Stimulated activated CD8-positive, alpha-beta memory T cell treated with anti-CD3 and anti-CD28 coated beads, Interleukin-4, amount 100 ng/mL, for 48 hours (primary cell): ENCODE data around the gene KCNA10.

Experiments
- DNase-seq: peaks from one replicate; pipeline ENCODE4 v3.0.0-alpha.2; 2020

The KCNA10 gene

DNA sequence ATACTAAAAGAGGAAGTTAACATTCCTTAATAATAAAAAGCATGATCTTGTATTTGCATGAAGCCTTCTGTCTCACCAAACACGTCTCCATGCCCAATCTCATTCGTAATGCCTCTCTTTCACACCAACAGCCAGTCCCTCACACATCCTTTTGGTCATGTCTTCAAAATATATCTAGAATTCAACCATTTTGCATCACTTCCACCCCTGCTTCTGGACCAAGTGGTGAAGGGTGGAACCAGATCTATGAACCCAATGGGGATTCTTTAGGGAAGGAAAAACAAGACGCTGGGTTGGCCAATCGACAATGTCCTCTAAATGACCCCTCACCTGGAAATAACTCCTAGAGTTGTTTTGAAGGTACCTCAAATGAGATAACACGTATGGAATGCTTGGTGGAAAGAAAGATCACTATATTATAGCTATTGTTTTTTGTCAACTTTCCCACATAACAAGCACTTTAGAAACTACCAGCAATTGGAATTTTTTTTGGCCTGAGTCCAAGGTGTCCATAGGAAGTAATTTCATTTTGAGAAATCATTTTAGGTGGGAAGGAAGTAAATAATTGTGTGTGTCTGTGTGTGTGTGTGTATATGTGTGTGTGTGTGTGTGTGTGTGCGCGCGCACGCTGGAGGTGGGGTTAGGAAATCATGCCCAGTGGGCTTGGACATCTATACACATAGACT is at the start of gene KCNA10:
TSS of gene KCNA10 (minus strand) at position 51 of the 686 bp plus-strand sequence. CDS start 388 bp downstream, outside the sequence.
- no peak for DNase-seq

DNA sequence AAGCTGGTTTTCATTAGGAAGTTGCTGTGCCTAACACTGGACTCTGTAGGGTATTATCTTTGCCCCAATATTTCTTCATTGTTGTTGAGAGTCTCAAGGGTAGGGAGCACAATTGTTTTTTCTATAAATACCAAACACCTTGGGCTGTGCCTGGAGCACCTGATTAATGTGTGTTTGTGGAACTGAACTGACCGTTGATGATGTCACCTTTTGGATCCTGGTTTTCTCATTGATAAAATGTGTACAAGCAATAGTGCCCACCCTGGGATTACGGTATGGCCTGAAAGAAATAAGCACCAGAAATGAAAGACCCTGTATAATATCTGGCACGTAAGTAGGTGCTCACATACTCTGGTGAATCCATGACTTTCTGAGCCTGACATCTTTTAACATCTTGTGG is 47.9 kb upstream of the KCNA10 start:
- no peak for DNase-seq

DNA sequence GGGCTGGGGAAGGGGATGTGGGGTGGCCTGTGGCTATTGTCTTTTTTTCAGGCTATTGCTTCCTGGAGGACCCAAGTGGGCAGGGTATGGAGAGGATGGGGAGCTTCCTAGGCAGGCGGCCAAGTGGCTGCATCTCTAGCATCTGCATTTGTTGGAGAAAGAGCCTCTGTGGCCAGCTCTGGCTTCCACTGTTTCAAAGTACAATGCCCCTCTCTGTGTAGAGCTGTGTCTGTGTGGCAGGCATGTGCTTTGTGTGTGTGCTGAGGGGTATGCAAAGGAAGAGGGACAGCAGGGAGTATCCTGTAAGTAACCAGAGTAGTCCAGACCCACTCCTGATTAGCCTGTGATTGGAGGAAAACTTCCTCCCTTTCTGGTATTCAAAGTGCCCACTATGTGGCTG is 46.6 kb upstream of the KCNA10 start:
- DNase-seq: no peak

- no peak for DNase-seq
Observed at GRCh38 chr1:110563089-110563488, 44.1 kb upstream of the KCNA10 start.

DNA sequence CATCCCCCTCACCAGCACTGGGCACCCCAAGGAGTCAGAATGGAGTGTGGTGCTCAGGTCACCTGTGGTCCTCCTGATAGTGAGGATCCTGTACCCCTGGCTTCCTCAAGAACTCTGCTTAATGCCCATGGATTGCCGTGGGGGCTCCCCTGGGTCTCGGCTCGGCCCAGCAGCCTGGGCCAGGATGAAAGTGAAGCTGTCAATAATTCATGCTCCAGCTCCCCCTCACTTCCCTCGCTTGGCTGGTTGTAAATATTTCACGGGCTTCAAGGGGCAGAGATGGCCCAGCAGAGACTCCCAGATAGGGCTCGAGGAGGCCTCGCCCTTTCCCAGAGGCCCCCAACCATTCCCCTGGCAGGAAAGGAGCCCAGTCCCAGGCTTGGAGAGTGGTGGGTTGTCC is 42.6 kb upstream of the KCNA10 start:
- no peak for DNase-seq

GRCh38 chr1:110559157-110559556 is 40.2 kb upstream of the KCNA10 start:
- peak; percentile 28 for DNase-seq

- no peak for DNase-seq
Observed at GRCh38 chr1:110557481-110557880, 38.5 kb upstream of the KCNA10 start.

GRCh38 chr1:110556471-110556807 is 37.5 kb upstream of the KCNA10 start:
- DNase-seq: no peak

DNA sequence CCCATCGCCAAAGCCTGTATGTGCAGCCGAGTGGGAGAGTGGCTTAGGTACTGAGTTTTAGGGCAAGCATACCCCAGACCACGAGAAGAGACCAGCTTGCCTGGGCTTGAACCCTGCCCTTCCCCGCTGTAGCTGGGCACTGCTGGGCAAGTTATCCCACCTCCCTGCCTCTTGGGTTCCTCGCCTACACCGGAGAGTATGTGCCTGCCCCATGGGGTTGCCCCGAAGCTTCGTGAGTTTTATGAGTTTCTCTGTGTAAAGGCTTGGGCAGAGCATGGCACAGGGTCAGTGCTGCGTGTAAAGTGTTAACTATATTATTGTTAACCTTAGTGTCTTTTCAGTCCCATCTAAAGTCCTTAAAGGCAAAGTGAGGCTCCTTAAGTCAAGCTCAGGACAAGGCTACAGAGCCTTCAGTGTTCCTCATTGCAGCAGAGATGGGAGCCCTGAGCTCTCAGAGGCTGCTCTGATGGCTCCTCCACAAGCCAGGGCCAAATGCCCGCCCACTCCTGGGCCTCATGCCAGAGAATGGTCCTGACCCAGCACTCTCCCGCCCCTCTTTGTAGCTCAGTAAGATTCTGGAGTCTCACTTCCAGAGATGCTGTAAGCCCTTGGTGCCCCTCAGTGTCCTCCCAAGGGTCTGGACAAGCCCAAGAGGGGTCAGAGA is 37.0 kb upstream of the KCNA10 start:
- DNase-seq: no peak

GRCh38 chr1:110554871-110555801 is 36.2 kb upstream of the KCNA10 start:
- peak; percentile 75 for DNase-seq

- DNase-seq: no peak
Observed at GRCh38 chr1:110551278-110551809, 32.4 kb upstream of the KCNA10 start.

GRCh38 chr1:110549831-110550230 is 30.9 kb upstream of the KCNA10 start:
- no peak for DNase-seq

DNA sequence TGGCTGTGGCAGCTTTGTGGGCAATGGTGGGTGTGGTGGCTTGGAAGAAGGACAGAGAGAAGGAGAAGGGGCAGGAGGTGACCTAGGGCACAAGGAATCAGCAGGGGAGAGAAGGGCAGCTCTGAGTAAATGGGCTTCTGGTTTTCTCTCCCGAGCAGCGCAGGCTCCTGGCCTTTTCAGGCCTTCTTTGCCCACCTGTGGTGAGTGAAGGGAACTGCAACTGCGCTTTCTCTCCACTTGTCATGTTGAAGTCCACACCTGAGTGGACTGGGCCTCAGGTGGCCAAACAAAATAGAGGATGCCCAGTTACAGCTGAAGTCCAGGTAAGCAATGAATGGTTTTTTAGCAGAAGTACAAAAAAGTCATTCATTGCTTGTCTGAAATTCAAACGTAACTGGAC is 29.4 kb upstream of the KCNA10 start:
- no peak for DNase-seq

DNA sequence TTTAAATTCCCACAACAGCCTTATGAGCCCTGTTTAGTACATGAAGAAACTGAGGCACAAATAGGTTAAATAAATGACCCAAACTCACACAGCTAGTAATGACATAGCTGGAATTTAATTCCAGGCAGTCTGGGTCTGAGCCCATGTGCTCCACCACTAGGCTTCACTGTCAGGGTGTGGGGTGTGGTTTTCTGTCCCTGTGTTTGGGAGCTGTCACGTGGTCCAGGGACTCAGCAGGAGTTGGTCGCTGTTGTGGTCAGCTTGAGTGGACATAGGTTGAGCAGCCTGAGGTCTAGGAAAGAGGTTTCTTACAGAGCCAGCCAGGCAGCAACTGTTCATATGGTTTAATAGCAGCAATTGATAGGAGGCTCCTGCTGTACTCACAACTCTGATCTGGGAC is 28.0 kb upstream of the KCNA10 start:
- DNase-seq: no peak

- DNase-seq: no peak
Observed at GRCh38 chr1:110545492-110545891, 26.5 kb upstream of the KCNA10 start.

- no peak for DNase-seq
Observed at GRCh38 chr1:110544753-110545152, 25.8 kb upstream of the KCNA10 start.

DNA sequence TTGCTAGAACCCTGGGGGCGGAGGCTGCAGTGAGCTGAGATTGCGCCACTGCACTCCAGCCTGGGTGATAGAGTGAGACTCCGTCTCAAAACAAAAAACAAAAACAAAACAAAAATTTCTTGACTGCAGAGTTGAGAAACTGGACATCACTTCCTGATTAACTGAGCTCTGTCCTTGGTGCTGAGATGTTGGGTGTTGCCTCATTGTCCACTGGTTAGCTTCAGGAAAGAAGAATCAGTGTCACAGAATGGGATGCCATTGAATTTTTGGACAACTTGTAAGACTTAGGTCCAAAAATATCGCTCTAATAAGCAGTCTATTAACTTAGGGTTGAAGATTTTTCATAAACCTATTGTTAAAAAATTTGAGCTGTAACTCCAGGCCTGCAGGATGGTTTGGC is 23.8 kb upstream of the KCNA10 start:
- DNase-seq: no peak

GRCh38 chr1:110541906-110542395 is 23.0 kb upstream of the KCNA10 start:
- no peak for DNase-seq

GRCh38 chr1:110540891-110541685 is 22.1 kb upstream of the KCNA10 start:
- DNase-seq: no peak

DNA sequence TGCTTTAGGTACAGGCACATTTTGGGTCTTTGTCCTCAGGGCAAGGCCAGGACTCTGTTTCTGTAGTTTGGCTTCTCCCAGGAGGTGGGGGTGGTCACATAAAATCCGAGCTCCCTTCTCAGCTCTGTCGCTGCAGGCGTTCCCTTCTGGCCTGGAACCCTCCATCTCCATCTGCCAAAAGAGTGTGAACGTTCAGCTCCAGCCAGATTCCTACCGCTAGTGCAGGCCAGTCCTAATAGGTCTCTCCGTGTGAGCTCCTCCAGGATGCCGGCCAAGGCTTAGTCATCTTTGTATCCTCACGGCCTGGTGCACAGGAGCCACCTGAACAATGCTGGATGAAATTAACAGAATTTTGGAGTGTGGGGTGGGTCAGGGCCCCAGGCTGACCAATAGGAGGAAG is 19.9 kb upstream of the KCNA10 start:
- DNase-seq: no peak

DNA sequence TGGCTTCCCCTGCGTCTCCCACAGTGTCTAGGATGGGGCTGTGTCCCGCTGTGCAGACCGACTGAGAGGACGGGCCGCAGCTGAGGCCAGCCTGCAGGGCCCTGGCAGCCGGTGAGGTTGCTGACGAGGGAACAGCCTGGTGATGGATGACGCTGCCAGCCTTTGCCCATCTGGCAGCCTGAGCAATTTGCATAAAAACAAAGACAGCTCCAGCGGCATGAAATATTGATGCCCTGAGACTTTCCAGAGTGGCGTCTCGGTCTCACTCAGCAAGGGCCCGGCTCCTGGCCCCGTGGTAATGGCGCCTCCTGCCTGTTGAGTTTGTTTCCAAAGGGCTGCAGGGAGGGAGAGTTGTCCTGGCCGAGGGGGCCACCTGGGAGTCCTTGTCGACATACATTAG is 19.1 kb upstream of the KCNA10 start:
- no peak for DNase-seq

- no peak for DNase-seq
Observed at GRCh38 chr1:110535985-110536384, 17.0 kb upstream of the KCNA10 start.
